ENCODE data around the gene KLHL29. TPM values are rescaled to one million over a fixed set of nuclear protein-coding genes. Genes with fewer than 3 reads are reported as not detected.

KLHL29 gene
- total RNA-seq, 1 experiment from 2014 or later = 12.2 TPM

- CTCF ChIA-PET = no interaction called here
These were observed 224.3 kb downstream of the KLHL29 start for GRCh38 chr2:23609254-23609653.

GRCh38 chr2:23611839-23612238, 226.9 kb downstream of the KLHL29 start:
- H3K4me1 ChIP-seq (ENCODE audit: insufficient read depth, low read length, poor library complexity, severe bottlenecking) = no peaks in the 10 kb centered on the region
- no peaks in the 10 kb centered on the region for H3K36me3 ChIP-seq (ENCODE audit: insufficient read depth, low read length, poor library complexity, severe bottlenecking)
- BruUV-seq (replicated peaks) = no TSS peak
- CTCF ChIA-PET = no interaction called here
- H3K27me3 ChIP-seq (replicated peaks; ENCODE audit: insufficient read depth, low read depth, low read length, poor library complexity) = no peaks in the 10 kb centered on the region
- POLR2A ChIA-PET (ENCODE audit: low non-redundant PET) = no interaction called here
- H3K9me3 ChIP-seq (ENCODE audit: low read depth, low read length, poor library complexity, severe bottlenecking) = peaks cover 10% of the 10 kb centered on the region
- DNase-seq (ENCODE audit: low spot score) = no peak
- no peak overlapping the region for H3K4me3 ChIP-seq (ENCODE audit: low read depth, low read length, poor library complexity, severe bottlenecking)
- intact Hi-C loops (cut with micrococcal nuclease; ENCODE audit: unreplicated experiment) = no loop called here
- H3K27ac ChIP-seq (ENCODE audit: low read depth, low read length, poor library complexity, severe bottlenecking) = no peak overlapping the region
- TF ChIP-seq CTCF (conservative IDR thresholded peaks at IDR 0.05; ENCODE audit: low read depth, low read length) = no peak
- TF ChIP-seq EZH2 (IDR thresholded peaks at IDR 0.05; ENCODE audit: borderline replicate concordance, low read depth, low read length, poor library complexity, severe bottlenecking) = no peak

More at GRCh38 chr2:23609254-23609653, 224.3 kb downstream of the KLHL29 start:
- POLR2A ChIA-PET (ENCODE audit: low non-redundant PET) = no interaction called here
- no peaks in the 10 kb centered on the region for H3K36me3 ChIP-seq (ENCODE audit: insufficient read depth, low read length, poor library complexity, severe bottlenecking)
- no peak overlapping the region for H3K27ac ChIP-seq (ENCODE audit: low read depth, low read length, poor library complexity, severe bottlenecking)
- intact Hi-C loops (cut with micrococcal nuclease; ENCODE audit: unreplicated experiment) = no loop called here
- H3K27me3 ChIP-seq (replicated peaks; ENCODE audit: insufficient read depth, low read depth, low read length, poor library complexity) = no peaks in the 10 kb centered on the region
- TF ChIP-seq CTCF (conservative IDR thresholded peaks at IDR 0.05; ENCODE audit: low read depth, low read length) = no peak
- TF ChIP-seq EZH2 (IDR thresholded peaks at IDR 0.05; ENCODE audit: borderline replicate concordance, low read depth, low read length, poor library complexity, severe bottlenecking) = no peak
- BruUV-seq (replicated peaks) = no TSS peak
- H3K4me3 ChIP-seq (ENCODE audit: low read depth, low read length, poor library complexity, severe bottlenecking) = no peak overlapping the region
- peaks cover 10% of the 10 kb centered on the region for H3K9me3 ChIP-seq (ENCODE audit: low read depth, low read length, poor library complexity, severe bottlenecking)
- DNase-seq (ENCODE audit: low spot score) = no peak
- H3K4me1 ChIP-seq (ENCODE audit: insufficient read depth, low read length, poor library complexity, severe bottlenecking) = no peaks in the 10 kb centered on the region

- POLR2A ChIA-PET (ENCODE audit: low non-redundant PET) = no interaction called here
- H3K27me3 ChIP-seq (replicated peaks; ENCODE audit: insufficient read depth, low read depth, low read length, poor library complexity) = no peaks in the 10 kb centered on the region
- no peaks in the 10 kb centered on the region for H3K36me3 ChIP-seq (ENCODE audit: insufficient read depth, low read length, poor library complexity, severe bottlenecking)
- H3K4me3 ChIP-seq (ENCODE audit: low read depth, low read length, poor library complexity, severe bottlenecking) = no peak overlapping the region
- DNase-seq (ENCODE audit: low spot score) = no peak
- no peak overlapping the region for H3K27ac ChIP-seq (ENCODE audit: low read depth, low read length, poor library complexity, severe bottlenecking)
- H3K4me1 ChIP-seq (ENCODE audit: insufficient read depth, low read length, poor library complexity, severe bottlenecking) = no peaks in the 10 kb centered on the region
- TF ChIP-seq EZH2 (IDR thresholded peaks at IDR 0.05; ENCODE audit: borderline replicate concordance, low read depth, low read length, poor library complexity, severe bottlenecking) (no peak), CTCF (conservative IDR thresholded peaks at IDR 0.05; ENCODE audit: low read depth, low read length) (no peak)
- BruUV-seq (replicated peaks) = no TSS peak
- intact Hi-C loops (cut with micrococcal nuclease; ENCODE audit: unreplicated experiment) = no loop called here
- H3K9me3 ChIP-seq (ENCODE audit: low read depth, low read length, poor library complexity, severe bottlenecking) = peaks cover 10% of the 10 kb centered on the region
- CTCF ChIA-PET = no interaction called here
These were observed 229.7 kb downstream of the KLHL29 start for GRCh38 chr2:23614701-23615100.
